ENCODE data around the gene NUP54.

GRCh38 chr4:76117536-76117935 lies 30.7 kb downstream of the NUP54 start:
- no peak for TF ChIP-seq CTCF (IDR thresholded peaks at IDR 0.05; ENCODE audit: borderline replicate concordance, extremely low read depth, low read length, poor library complexity, severe bottlenecking)
- no peak for TF ChIP-seq EZH2 (IDR thresholded peaks at IDR 0.05; ENCODE audit: borderline replicate concordance, low read depth, low read length, severe bottlenecking)

Data from DND-41 (cell line).